RWPE2 (cell line): Measurements from ENCODE around the gene PXK.
A peak's percentile ranks its signal among the peaks of the same experiment; 100 is the strongest.

Experiments used
- ATAC-seq: fragments of 200-7000 bp; cut with Tn5 transposase; 3 replicates; pipeline ENCODE4 v1.9.1; 2021; ENCODE audit warnings: low read depth
- DNase-seq: peaks from one replicate; pipeline ENCODE4 v3.0.0-alpha.2; 2020; ENCODE audit warnings: low spot score
- H3K27ac ChIP-seq: fragments of 450-650 bp; 2 replicates; pipeline ENCODE4 v1.5.1; 2017; ENCODE audit warnings: mild to moderate bottlenecking; ENCODE audit not compliant: poor library complexity, severe bottlenecking
- H3K27me3 ChIP-seq: fragments of 250-450 bp; sonication (Bioruptor Pico); 2 replicates; pipeline ENCODE4 v1.5.1; 2021; ENCODE audit warnings: mild to moderate bottlenecking, moderate library complexity; ENCODE audit not compliant: insufficient read depth, poor library complexity, severe bottlenecking
- H3K36me3 ChIP-seq: fragments of 250-450 bp; sonication (Bioruptor Pico); 2 replicates; pipeline ENCODE4 v1.5.1; 2020; ENCODE audit warnings: low read depth, mild to moderate bottlenecking, moderate library complexity
- H3K4me1 ChIP-seq: fragments of 250-450 bp; sonication (Bioruptor Pico); 2 replicates; pipeline ENCODE4 v1.5.1; 2021; ENCODE audit warnings: mild to moderate bottlenecking, moderate library complexity; ENCODE audit not compliant: insufficient read depth, poor library complexity, severe bottlenecking
- H3K4me3 ChIP-seq: fragments of 250-450 bp; sonication (Bioruptor Pico); 2 replicates; pipeline ENCODE4 v1.5.1; 2021; ENCODE audit warnings: mild to moderate bottlenecking, moderate library complexity; ENCODE audit not compliant: severe bottlenecking
- H3K9me3 ChIP-seq: fragments of 250-450 bp; sonication (Bioruptor Pico); 2 replicates; pipeline ENCODE4 v1.5.1; 2021; ENCODE audit warnings: mild to moderate bottlenecking, moderate library complexity; ENCODE audit not compliant: severe bottlenecking
- CTCF ChIP-seq: fragments of 450-650 bp; IDR thresholded peaks from one replicate; pipeline ENCODE4 v1.5.1; 2017; ENCODE audit warnings: mild to moderate bottlenecking, moderate library complexity; ENCODE audit not compliant: poor library complexity, severe bottlenecking

The PXK gene

GRCh38 chr3:58329150-58329921 lies 3.4 kb upstream of the PXK start:
- no peak for TF ChIP-seq CTCF
- no peak overlapping the region for H3K27ac ChIP-seq
- peaks cover 9% of the 10 kb centered on the region for H3K4me1 ChIP-seq
- no peak overlapping the region for H3K4me3 ChIP-seq
- H3K36me3 ChIP-seq = no peaks in the 10 kb centered on the region
- no peaks in the 10 kb centered on the region for H3K9me3 ChIP-seq
- DNase-seq (no peak), ATAC-seq (no peak)
- no peaks in the 10 kb centered on the region for H3K27me3 ChIP-seq

- Histone ChIP-seq H3K4me1 (peaks cover 14% of the 10 kb centered on the region), H3K4me3 (no peak overlapping the region), H3K9me3 (no peaks in the 10 kb centered on the region), H3K36me3 (no peaks in the 10 kb centered on the region), H3K27ac (no peak overlapping the region), H3K27me3 (no peaks in the 10 kb centered on the region)
- no peak for ATAC-seq
- DNase-seq = no peak
- no peak for TF ChIP-seq CTCF
Observed at GRCh38 chr3:58329922-58330413, 2.7 kb upstream of the PXK start.

GRCh38 chr3:58331593-58332152 lies 1.0 kb upstream of the PXK start:
- Histone ChIP-seq H3K4me3 (no peak overlapping the region), H3K4me1 (peaks cover 18% of the 10 kb centered on the region), H3K27ac (no peak overlapping the region), H3K36me3 (no peaks in the 10 kb centered on the region), H3K27me3 (no peaks in the 10 kb centered on the region), H3K9me3 (no peaks in the 10 kb centered on the region)
- ATAC-seq (no peak), DNase-seq (no peak)
- TF ChIP-seq CTCF = no peak

GRCh38 chr3:58333206-58334012 lies 717 bp downstream of the PXK start:
- Histone ChIP-seq H3K27me3 (no peaks in the 10 kb centered on the region), H3K36me3 (no peaks in the 10 kb centered on the region), H3K4me1 (peaks cover 18% of the 10 kb centered on the region), H3K9me3 (no peaks in the 10 kb centered on the region), H3K4me3 (peak overlapping the region; percentile 92), H3K27ac (no peak overlapping the region)
- TF ChIP-seq CTCF = no peak
- ATAC-seq = peak; percentile 35
- DNase-seq = no peak
